ENCODE measurements around the gene CRYAB.
"Not testable (repeated sequence)": the region's sequence is repeated elsewhere in the genome, so short reads cannot be mapped to it uniquely, and the experiment has no call there.

The CRYAB gene

DNA sequence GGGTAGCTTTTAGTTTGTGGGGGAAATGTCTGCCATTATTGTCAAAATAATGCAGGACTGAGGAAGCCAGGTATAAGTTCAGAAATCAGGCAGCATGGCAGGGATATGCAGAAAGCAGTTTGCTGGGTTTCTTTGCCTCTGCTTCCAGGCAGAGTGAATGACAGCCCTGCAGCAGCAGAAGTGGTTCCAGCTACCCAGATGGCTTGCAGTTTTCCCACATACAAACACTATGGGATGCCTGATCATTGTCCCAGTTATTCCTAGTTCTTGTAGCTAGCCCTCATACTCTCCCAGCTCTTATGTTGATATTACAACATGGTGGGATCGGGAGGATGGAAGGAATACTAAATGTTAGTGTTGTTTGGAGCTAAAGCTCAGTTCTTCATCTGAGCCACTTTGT lies 22.7 kb upstream of the CRYAB start:
- TF ChIP-seq, protein P1, sequence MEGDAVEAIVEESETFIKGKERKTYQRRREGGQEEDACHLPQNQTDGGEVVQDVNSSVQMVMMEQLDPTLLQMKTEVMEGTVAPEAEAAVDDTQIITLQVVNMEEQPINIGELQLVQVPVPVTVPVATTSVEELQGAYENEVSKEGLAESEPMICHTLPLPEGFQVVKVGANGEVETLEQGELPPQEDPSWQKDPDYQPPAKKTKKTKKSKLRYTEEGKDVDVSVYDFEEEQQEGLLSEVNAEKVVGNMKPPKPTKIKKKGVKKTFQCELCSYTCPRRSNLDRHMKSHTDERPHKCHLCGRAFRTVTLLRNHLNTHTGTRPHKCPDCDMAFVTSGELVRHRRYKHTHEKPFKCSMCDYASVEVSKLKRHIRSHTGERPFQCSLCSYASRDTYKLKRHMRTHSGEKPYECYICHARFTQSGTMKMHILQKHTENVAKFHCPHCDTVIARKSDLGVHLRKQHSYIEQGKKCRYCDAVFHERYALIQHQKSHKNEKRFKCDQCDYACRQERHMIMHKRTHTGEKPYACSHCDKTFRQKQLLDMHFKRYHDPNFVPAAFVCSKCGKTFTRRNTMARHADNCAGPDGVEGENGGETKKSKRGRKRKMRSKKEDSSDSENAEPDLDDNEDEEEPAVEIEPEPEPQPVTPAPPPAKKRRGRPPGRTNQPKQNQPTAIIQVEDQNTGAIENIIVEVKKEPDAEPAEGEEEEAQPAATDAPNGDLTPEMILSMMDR (IDR thresholded peaks at IDR 0.05; ENCODE audit: low read depth, low read length) = no peak
- no peak for DNase-seq (ENCODE audit: low read depth in 2 of 2)
- H3K4me3 ChIP-seq (replicated peaks in 1 of 2; ENCODE audit: low read depth in 2 of 2, low read length in 2 of 2) = no peak overlapping the region

DNA sequence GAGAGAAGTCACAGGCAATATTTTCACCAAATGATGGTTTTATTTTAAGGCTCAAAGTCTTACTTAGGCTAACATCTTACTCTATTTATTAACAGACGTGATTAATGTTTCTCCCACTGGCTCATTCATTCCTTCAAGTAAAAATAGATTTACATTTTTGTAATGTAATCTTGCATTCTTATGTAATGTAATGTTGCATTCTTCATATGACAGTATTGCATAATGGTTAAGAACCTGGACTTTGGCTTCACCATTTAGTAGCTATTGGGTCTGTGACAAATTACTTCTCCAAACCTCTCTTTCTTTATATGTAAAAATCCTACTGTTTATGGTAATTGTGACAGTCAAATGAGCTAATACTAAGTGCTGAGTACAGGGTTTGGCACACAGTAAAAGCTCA lies 22.3 kb upstream of the CRYAB start:
- H3K4me3 ChIP-seq (replicated peaks in 1 of 2; ENCODE audit: low read depth in 2 of 2, low read length in 2 of 2) = no peak overlapping the region
- TF ChIP-seq, protein P1 (IDR thresholded peaks at IDR 0.05; ENCODE audit: low read depth, low read length) = no peak
- DNase-seq (ENCODE audit: low read depth in 2 of 2) = peak in 1 of 2 donors; percentile 58

DNA sequence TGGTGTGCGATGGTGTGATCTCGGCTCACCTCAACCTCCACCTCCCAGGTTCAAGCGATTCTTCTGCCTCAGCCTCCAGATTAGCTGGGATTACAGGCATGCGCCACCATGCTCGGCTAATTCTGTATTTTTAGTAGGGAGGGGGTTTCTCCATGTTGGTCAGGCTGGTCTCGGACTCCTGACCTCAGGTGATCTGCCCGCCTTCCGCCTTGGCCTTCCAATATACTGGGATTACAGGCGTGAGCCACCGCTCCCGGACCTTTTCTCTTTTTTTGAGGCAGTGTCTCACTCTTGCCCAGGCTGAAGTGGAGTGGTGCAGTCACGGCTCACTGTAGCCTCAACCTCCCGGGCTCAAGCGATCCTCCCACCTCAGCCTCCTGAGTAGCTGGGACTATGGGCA lies 21.6 kb upstream of the CRYAB start:
- not testable (repeated sequence) for DNase-seq (ENCODE audit: low read depth in 2 of 2)

DNA sequence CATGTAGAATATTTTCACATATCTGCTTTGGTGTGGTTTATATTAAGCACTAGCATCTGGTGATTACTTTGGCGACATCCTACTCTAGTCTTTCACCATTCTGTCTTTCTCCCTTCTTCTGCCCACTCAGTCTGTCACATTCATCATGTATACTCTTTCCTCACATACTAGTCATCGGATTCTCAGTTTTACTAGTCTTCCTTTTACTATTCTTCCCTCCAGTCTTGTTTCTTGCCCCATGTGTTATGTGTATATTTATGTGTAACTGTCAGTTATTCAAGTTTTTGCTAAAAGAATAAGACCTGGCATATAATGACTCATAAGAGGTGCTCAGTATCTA lies 21.0 kb upstream of the CRYAB start:
- H3K4me3 ChIP-seq (replicated peaks in 1 of 2; ENCODE audit: low read depth in 2 of 2, low read length in 2 of 2) = no peak overlapping the region
- DNase-seq (ENCODE audit: low read depth in 2 of 2) = no peak
- TF ChIP-seq, protein P1 (IDR thresholded peaks at IDR 0.05; ENCODE audit: low read depth, low read length) = no peak

More for the DNA sequence above, 21.6 kb upstream of the CRYAB start:
- not testable (repeated sequence) for H3K4me3 ChIP-seq (replicated peaks in 1 of 2; ENCODE audit: low read depth in 2 of 2, low read length in 2 of 2)

DNA sequence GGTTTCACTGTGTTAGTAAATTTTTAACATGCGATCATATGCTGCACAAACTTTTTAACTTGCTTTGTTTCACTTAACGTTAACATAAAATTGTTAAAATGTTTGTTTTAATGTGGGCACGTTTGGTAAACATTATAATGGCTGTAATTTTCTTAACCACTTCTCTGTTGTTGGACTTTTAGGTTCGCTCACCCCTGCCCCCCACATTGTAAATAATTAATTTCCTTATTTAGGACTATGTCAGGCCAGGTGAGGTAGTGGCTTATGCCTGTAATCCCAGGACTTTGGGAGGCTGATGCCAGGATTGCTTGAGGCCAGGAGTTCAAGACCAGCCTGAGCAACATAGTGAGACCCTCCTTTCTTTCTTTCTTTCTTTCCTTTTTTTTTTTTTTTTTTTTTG lies 18.9 kb upstream of the CRYAB start:
- no peak overlapping the region for H3K4me3 ChIP-seq (replicated peaks in 1 of 2; ENCODE audit: low read depth in 2 of 2, low read length in 2 of 2)
- TF ChIP-seq, protein P1 (IDR thresholded peaks at IDR 0.05; ENCODE audit: low read depth, low read length) = no peak
- DNase-seq (ENCODE audit: low read depth in 2 of 2) = no peak

DNA sequence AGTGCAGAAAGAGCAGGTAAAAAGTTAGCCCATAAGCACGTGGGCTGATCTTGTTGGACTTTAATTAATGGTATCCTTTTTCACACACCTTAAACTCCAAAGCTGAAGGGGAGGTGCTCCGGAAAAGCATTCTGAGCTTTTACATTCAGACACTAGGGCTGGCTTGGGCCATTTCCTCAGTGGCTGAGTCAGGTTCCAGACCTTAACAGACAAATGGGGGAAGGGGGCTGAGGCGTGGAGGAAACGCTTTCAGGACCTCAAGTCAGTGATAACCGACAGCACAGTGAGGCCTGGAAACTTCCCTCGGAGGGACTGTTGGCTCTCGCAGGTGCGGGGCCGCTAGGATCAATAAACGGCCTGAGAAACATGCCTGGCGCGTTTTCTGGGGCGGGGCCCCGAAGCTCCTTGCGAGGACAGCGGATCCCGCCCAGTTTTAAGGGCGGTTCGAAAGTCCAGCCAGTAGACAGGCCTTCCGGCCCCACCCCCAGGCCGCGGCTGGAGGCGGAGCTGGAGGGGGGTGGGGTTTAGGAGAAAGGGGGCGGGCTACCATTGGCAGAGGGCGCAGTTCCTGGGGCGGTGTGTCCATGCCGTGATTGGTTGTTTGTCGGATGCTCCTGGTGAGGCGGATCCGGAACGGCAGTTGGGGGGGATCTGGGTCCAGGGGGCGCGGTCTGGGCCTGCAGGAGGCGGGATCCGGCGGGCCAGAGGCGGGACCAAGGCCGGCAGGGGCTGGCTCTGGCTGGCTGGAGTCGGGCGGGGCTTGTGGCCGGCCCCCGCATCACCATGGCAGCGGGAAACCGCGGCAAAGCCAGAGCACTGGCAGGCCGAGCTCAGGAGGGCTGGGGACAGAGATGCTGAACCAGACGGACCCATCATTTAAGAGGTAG lies 15.2 kb upstream of the CRYAB start:
- DNase-seq (ENCODE audit: low read depth in 2 of 2) = peak; percentile 97 to 99
- H3K4me3 ChIP-seq (replicated peaks in 1 of 2; ENCODE audit: low read depth in 2 of 2, low read length in 2 of 2) = peak overlapping the region; percentile 35 to 51
- TF ChIP-seq, protein P1 (IDR thresholded peaks at IDR 0.05; ENCODE audit: low read depth, low read length) = peak; percentile 25

DNA sequence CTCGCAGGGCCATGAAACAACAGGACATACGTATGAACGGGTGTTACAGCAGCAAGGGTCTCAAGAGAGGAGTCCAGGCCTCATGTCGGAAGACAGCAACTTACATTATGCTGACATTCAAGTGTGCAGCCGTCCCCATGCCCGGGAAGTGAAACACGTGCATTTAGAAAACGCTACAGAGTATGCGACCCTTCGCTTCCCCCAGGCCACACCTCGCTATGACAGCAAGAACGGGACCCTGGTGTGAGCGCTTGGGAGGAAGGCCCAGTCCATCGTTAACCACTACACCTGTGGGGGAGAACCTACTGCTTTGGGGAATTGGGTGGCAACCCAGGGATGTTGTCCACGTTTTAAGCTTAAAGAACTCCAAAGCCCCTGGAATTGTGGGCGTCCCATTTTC lies 14.4 kb upstream of the CRYAB start:
- H3K4me3 ChIP-seq (replicated peaks in 1 of 2; ENCODE audit: low read depth in 2 of 2, low read length in 2 of 2) = no peak overlapping the region
- no peak for DNase-seq (ENCODE audit: low read depth in 2 of 2)
- TF ChIP-seq, protein P1 (IDR thresholded peaks at IDR 0.05; ENCODE audit: low read depth, low read length) = no peak

All from cardiac fibroblast (primary cell).